ENCODE data around the gene TRIM34.
"Not testable (repeated sequence)": the region's sequence is repeated elsewhere in the genome, so short reads cannot be mapped to it uniquely, and the experiment has no call there.

Gene TRIM34, protein sequence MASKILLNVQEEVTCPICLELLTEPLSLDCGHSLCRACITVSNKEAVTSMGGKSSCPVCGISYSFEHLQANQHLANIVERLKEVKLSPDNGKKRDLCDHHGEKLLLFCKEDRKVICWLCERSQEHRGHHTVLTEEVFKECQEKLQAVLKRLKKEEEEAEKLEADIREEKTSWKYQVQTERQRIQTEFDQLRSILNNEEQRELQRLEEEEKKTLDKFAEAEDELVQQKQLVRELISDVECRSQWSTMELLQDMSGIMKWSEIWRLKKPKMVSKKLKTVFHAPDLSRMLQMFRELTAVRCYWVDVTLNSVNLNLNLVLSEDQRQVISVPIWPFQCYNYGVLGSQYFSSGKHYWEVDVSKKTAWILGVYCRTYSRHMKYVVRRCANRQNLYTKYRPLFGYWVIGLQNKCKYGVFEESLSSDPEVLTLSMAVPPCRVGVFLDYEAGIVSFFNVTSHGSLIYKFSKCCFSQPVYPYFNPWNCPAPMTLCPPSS

DNA sequence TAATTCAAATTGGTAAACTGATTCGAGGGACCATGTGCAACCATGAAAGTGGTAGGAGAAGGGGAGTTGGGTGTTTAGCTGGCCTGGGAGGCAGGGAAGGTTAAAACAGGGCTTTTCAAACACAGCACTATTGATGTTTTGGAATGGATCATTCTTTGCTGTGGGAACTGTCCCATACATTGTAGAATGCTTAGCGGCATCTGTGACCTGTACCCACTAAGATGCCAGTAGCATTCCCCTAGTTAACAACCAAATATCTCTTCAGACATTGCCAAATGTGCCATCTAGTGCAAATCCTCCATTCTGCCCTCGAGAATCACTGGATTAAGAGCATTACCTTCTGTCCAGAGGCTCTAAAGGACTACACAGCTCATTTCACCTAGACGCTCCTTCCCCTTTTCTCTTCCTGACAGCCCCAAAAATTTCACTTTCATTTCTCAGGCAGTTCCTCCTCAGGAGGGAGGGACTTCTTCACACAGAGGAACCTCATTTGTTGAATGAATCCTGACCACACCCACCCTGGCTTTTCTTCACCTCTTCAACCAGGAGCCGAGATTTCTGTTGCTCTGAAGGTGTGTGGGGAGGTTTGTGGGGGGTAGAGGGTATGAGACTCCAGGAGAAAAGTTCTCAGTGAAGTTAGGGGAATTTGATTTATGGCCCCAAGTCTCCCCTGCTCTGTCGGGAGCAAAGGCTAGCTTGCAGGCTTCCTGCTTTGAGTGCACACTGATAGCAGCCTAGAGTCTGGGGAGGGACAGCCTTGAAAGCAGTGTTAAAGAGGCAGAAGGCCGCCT, at the start of gene TRIM34:
Gene TRIM34, plus strand, starts transcription at position 513 of the 791 bp plus-strand sequence. CDS start 7,331 bp downstream, outside the sequence.
- peak; percentile 86 for DNase-seq (ENCODE audit: low spot score)
- no peak for TF ChIP-seq CTCF (IDR thresholded peaks at IDR 0.05; ENCODE audit: extremely low read depth, missing control alignments)

GRCh38 chr11:5575152-5575551, 49.6 kb upstream of the TRIM34 start:
- DNase-seq (ENCODE audit: low spot score), result no peak
- TF ChIP-seq CTCF (IDR thresholded peaks at IDR 0.05; ENCODE audit: extremely low read depth, missing control alignments), result no peak

DNA sequence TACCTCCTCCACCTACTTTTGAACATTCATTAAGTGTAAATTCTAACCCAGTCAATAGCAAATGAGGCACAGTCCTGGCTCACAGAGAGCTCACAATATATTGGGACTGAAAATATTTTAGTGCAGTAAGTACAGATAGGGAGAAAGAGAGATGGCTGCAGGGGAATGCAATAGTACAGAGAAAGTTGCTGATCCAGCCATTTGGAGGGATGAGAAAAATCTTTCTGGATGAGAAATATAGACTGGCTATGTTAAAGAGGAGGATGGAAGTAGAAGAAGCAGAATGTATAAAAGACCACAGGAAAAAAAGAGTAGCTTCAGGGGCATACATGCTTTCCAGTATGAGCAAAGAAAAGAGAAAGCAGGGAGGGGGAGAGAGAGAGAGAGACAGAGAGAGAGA, 47.7 kb upstream of the TRIM34 start:
- DNase-seq (ENCODE audit: low spot score), result no peak
- TF ChIP-seq CTCF (IDR thresholded peaks at IDR 0.05; ENCODE audit: extremely low read depth, missing control alignments), result no peak

GRCh38 chr11:5580577-5580976, 44.2 kb upstream of the TRIM34 start, which contains the start of gene OR52B6:
Gene OR52B6 (plus strand): TSS chr11:5580877. CDS start chr11:5580877, 0 bp downstream.
- no peak for DNase-seq (ENCODE audit: low spot score)
- no peak for TF ChIP-seq CTCF (IDR thresholded peaks at IDR 0.05; ENCODE audit: extremely low read depth, missing control alignments)

GRCh38 chr11:5581014-5581413, 43.8 kb upstream of the TRIM34 start:
- DNase-seq (ENCODE audit: low spot score), result no peak
- TF ChIP-seq CTCF (IDR thresholded peaks at IDR 0.05; ENCODE audit: extremely low read depth, missing control alignments), result no peak

DNA sequence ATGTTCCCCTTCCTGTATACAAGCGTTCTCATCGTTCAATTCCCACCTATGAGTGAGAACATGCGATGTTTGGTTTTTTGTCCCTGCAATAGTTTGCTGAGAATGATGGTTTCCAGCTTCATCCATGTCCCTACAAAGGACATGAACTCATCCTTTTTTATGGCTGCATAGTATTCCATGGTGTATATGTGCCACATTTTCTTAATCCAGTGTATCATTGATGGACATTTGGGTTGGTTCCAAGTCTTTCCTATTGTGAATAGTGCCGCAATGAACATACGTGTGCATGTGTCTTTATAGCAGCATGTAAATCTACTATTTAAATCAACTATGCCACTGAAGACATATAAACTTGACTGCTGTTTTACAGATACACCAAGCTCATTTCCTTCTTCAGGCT, 40.3 kb upstream of the TRIM34 start:
- DNase-seq (ENCODE audit: low spot score), result not testable (repeated sequence)

DNA sequence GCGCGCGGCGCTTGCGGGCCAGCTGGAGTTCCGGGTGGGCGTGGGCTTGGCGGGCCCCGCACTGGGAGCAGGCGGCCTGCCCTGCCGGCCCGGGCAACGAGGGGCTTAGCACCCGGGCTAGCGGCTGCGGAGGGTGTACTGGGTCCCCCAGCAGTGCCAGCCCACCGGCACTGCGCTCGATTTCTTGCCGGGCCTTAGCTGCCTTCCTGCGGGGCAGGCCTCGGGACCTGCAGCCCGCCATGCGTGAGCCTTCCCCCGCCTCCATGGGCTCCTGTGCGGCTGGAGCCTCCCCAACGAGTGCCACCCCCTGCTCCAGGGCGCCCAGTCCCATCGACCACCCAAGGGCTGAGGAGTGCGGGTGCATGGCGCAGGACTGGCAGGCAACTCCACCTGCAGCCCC, 34.9 kb upstream of the TRIM34 start:
- not testable (repeated sequence) for DNase-seq (ENCODE audit: low spot score)

GRCh38 chr11:5591613-5592012, 33.2 kb upstream of the TRIM34 start:
- TF ChIP-seq CTCF (IDR thresholded peaks at IDR 0.05; ENCODE audit: extremely low read depth, missing control alignments), result no peak

More at GRCh38 chr11:5591613-5592012, 33.2 kb upstream of the TRIM34 start:
- no peak for DNase-seq (ENCODE audit: low spot score)

Measured in GM20000 (cell line).